ACC112 (cell line): ENCODE measurements around the gene DAB1.
"Not testable (repeated sequence)": the region's sequence is repeated elsewhere in the genome, so short reads cannot be mapped to it uniquely, and the experiment has no call there.

Source experiments
- H2AFZ ChIP-seq: fragments of 200-600 bp; sonication (generic); one replicate; pipeline ENCODE4 v1.6.0; 2017; ENCODE audit warnings: antibody characterized with exemption, low read length; ENCODE audit not compliant: unreplicated experiment
- H3K27ac ChIP-seq: fragments of 200-600 bp; sonication (generic); 2 replicates; pipeline ENCODE4 v1.5.1; 2014; ENCODE audit warnings: low read depth, mild to moderate bottlenecking, antibody characterized with exemption, low read length, moderate library complexity
- H3K27me3 ChIP-seq: fragments of 200-600 bp; sonication (generic); 2 replicates; pipeline ENCODE4 v1.6.1; 2014; ENCODE audit warnings: mild to moderate bottlenecking, antibody characterized with exemption, low read length, moderate library complexity, mixed read lengths; ENCODE audit not compliant: insufficient read depth
- H3K36me3 ChIP-seq: fragments of 200-600 bp; sonication (generic); 2 replicates; pipeline ENCODE4 v1.6.1; 2016; ENCODE audit warnings: mild to moderate bottlenecking, antibody characterized with exemption, low read length, moderate library complexity, mixed read lengths; ENCODE audit not compliant: insufficient read depth
- H3K4me1 ChIP-seq: fragments of 200-600 bp; sonication (generic); one replicate; pipeline ENCODE4 v1.6.1; 2016; ENCODE audit warnings: low read length, mixed read lengths; ENCODE audit not compliant: insufficient read depth, unreplicated experiment, control insufficient read depth
- H3K4me3 ChIP-seq: fragments of 200-600 bp; sonication (generic); 2 replicates; pipeline ENCODE4 v1.5.1; 2014; ENCODE audit warnings: mild to moderate bottlenecking, low read depth, low read length
- H3K79me2 ChIP-seq: fragments of 200-600 bp; sonication (generic); one replicate; pipeline ENCODE4 v1.6.0; 2016; ENCODE audit warnings: low read length; ENCODE audit not compliant: control insufficient read depth, unreplicated experiment, insufficient read depth

DAB1 gene

DNA sequence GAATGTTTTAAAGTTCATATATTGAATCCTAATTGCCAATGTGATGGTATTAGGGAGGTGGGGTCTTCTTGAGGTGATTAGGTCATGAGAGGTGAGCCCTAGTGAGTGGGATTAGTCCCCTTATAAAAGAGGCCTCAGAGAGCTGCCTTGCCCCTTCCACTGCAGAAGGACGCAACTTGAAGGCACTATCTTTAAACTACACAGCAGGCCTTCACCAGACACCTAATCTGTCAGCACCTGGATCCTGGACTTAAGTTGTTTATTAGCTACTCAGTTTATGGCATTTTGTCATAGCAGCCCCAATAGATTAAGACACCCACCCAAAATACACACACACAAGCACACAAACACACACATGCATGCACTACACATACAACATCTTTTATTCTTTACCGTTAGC is 61.4 kb downstream of the DAB1 start:
- no peak overlapping the region for H3K4me3 ChIP-seq
- H3K36me3 ChIP-seq: no peaks in the 10 kb centered on the region
- H3K27ac ChIP-seq: no peak overlapping the region
- no peaks in the 10 kb centered on the region for H3K4me1 ChIP-seq
- H3K79me2 ChIP-seq: no peaks in the 10 kb centered on the region
- no peaks in the 10 kb centered on the region for H3K27me3 ChIP-seq
- no peak overlapping the region for H2AFZ ChIP-seq

DNA sequence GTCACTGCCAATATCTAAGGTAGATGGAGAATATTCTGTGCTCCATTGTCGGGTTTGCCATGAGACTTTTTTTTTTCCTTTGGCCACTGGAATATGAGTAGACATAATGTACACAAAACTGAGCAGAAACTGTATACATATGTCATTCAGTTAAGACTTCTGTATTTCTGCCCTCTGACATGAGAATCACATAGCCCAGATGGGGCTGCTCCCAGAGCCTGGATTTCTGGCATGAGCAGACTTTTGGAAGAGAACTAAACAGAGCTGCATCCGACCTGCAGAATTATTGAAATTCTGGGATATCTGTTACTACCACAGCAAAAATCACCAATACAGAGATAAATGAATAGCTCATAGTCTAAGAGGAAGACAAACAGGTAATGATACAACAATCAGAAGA is 62.3 kb downstream of the DAB1 start:
- no peaks in the 10 kb centered on the region for H3K27me3 ChIP-seq
- no peaks in the 10 kb centered on the region for H3K4me1 ChIP-seq
- no peak overlapping the region for H2AFZ ChIP-seq
- H3K4me3 ChIP-seq: no peak overlapping the region
- H3K36me3 ChIP-seq: no peaks in the 10 kb centered on the region
- H3K79me2 ChIP-seq: no peaks in the 10 kb centered on the region
- H3K27ac ChIP-seq: no peak overlapping the region

DNA sequence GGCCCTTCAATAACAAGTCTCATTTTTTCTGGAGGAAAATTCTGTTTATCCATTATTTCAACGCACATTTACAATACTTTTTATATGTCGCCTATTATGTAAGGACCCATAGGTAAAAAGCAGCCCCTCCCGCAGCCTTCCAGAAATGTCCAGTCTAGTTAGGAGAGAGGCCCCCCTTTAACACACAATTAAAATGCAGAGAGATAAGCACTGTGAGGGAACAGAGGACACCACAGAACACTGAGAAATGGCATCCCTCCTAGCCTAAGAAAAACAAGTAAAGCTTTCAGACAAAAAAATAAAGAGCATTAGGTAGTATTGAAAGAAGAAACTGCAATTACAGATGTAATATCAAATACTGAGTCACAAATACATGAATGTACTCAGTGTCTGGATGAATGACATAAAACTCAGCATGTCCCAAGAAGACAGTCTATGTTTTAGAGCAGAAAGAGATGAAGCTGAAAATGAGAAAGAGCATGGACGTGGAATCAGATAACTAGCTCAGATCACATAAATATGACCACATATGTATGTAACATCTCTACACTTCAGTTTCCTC is 62.9 kb downstream of the DAB1 start:
- Histone ChIP-seq H3K36me3 (no peaks in the 10 kb centered on the region), H3K4me3 (no peak overlapping the region), H2AFZ (no peak overlapping the region), H3K27ac (no peak overlapping the region), H3K4me1 (no peaks in the 10 kb centered on the region), H3K79me2 (no peaks in the 10 kb centered on the region), H3K27me3 (no peaks in the 10 kb centered on the region)

DNA sequence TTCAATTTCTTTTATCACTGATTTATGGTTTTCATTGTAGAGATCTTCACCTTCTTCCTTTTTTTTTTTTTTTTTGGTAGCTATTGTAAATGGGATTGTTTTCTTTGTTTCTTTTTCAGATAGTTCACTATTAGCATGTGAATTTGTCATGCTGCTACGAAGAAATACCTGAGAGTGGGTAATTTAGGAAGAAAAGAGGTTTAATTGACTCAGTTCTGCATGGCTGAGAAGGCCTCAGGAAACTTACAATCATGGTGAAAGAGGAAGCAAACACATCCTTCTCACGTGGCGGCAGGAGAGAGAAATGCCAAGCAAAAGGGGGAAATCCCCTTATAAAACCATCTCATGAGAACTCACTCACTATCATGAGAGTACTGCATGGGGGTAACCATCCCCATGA is 66.4 kb downstream of the DAB1 start:
- H3K4me3 ChIP-seq: no peak overlapping the region
- H3K36me3 ChIP-seq: no peaks in the 10 kb centered on the region
- no peaks in the 10 kb centered on the region for H3K79me2 ChIP-seq
- no peak overlapping the region for H3K27ac ChIP-seq
- H3K4me1 ChIP-seq: no peaks in the 10 kb centered on the region
- H2AFZ ChIP-seq: no peak overlapping the region
- no peaks in the 10 kb centered on the region for H3K27me3 ChIP-seq

DNA sequence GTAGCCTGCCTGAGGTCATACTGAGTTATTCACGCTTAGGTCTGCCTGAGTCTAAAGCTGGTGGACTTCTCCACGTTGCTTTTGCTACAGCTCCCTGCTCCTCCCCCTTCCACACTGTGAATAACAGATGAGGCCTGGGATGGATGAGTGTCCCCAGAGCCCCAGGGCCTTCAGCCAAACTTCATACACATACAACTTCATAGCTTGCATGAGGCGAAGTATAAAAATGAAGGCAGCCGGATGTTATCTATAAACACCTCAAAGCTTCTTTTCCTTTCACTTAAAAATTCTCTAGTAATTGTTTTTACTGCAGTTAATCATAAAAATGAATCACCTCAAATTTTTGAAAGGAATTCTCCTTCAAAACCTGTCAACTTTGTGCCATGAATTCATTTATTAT is 70.2 kb downstream of the DAB1 start:
- Histone ChIP-seq H3K36me3 (no peaks in the 10 kb centered on the region), H3K79me2 (no peaks in the 10 kb centered on the region), H3K27ac (no peak overlapping the region), H3K27me3 (no peaks in the 10 kb centered on the region), H3K4me1 (no peaks in the 10 kb centered on the region), H3K4me3 (no peak overlapping the region), H2AFZ (no peak overlapping the region)

DNA sequence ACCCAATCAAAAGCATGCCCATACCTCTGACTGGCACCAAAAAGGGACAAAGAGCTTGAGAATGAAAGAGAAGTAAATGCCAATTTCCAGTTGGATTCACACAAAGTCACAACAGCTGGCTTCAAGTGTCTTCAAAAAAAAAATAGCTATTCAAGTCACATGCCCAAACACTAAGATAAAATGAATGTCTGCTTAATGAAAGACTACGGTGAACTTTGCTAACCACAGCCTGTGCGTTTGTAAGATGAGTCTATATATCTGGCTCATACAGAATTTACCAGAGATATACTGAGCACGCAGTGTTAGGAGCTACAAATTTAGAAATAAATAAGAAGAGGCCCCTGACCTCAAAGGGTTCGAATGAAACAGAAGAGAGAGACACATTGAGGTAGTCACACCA is 73.2 kb downstream of the DAB1 start:
- Histone ChIP-seq H3K27me3 (no peaks in the 10 kb centered on the region), H3K4me1 (no peaks in the 10 kb centered on the region), H3K36me3 (no peaks in the 10 kb centered on the region), H3K79me2 (no peaks in the 10 kb centered on the region), H3K4me3 (no peak overlapping the region), H2AFZ (no peak overlapping the region), H3K27ac (no peak overlapping the region)

DNA sequence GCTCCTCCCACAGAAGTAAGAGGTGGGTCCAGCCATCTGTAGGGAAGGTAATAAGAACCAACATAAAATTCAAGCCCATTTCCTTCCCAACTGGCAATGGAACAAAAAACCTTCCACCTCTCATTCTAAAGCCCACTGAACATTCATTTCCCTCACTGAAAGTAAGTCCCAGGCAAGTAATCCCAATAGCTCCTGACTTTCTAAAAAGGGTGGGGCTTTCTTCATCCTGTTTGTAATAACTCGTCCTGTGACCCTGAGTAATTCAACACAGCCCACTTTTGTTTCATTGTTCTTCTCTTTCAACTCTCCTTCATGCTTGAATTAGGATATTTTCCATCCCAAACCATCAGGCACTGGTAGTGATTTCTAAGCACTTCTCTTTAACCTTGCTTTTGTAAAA is 74.9 kb downstream of the DAB1 start:
- Histone ChIP-seq H3K4me3 (no peak overlapping the region), H2AFZ (no peak overlapping the region), H3K79me2 (no peaks in the 10 kb centered on the region), H3K4me1 (no peaks in the 10 kb centered on the region), H3K36me3 (no peaks in the 10 kb centered on the region), H3K27me3 (no peaks in the 10 kb centered on the region), H3K27ac (no peak overlapping the region)

DNA sequence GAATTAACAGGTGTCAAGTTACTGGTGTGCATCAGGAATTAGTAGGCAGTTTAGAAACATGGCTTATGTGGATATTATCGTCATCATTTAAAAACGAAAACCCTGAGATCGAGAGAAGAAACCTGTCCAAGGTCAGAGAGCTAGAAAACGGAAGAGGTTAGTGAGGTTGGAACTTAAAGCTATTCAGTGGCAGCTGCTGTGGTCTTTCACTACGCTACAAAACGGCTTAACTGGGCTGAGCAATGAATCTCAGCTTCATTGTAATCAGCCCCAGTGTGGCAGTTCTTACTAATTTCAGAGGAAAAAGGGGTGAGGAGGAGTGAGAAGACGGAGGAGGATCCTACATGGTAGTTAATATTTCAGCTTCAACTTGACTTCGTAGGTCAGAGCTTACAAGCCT is 77.9 kb downstream of the DAB1 start:
- no peak overlapping the region for H3K27ac ChIP-seq
- no peaks in the 10 kb centered on the region for H3K4me1 ChIP-seq

DNA sequence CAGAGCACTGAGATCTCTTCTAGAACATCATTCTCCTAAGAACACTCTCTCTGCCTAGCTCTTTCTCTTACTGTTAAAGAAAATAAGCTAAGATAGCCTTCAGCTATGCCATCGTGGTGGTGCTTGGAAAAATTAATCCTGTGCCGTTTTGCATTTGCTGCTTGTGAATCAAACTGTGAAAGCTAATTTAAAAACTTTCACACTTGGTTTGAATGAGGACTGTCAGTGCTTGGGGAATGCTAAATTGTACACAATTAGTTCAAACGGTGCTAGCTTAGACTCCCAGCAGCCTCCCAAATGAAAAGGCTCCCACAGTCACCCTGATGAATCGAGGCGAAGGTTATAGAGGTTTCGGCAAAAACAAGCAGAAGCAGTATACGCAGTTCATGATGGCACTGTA is 79.6 kb downstream of the DAB1 start:
- H2AFZ ChIP-seq: no peak overlapping the region
- no peak overlapping the region for H3K27ac ChIP-seq
- H3K4me3 ChIP-seq: no peak overlapping the region
- no peaks in the 10 kb centered on the region for H3K4me1 ChIP-seq
- no peaks in the 10 kb centered on the region for H3K27me3 ChIP-seq
- H3K79me2 ChIP-seq: no peaks in the 10 kb centered on the region
- no peaks in the 10 kb centered on the region for H3K36me3 ChIP-seq

More for the DNA sequence above, 77.9 kb downstream of the DAB1 start:
- Histone ChIP-seq H3K4me3 (no peak overlapping the region), H3K27me3 (no peaks in the 10 kb centered on the region), H3K79me2 (no peaks in the 10 kb centered on the region), H2AFZ (no peak overlapping the region), H3K36me3 (no peaks in the 10 kb centered on the region)

DNA sequence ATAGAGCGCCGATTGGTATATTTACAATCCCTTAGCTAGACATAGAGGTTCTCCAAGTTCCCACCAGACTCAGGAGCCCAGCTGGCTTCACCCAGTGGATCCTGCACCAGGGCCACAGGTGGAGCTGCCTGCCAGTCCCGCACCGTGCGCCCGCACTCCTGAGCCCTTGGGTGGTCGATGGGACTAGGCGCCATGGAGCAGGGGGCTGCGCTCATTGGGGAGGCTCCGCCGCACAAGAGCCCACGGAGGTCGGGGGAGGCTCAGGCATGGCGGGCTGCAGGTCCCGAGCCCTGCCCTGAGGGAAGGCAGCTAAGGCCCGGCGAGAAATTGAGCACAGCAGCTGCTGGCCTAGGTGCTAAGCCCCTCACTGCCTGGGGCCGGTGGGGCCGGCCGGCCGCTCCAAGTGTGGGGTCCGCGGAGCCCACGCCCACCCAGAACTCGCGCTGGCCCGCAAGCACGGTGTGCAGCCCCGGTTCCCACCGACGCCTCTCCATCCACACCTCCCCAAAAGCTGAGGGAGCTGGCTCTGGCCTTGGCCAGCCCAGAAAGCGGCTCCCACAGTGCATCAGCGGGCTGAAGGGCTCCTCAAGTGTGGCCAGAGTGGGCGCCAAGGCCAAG is 80.5 kb downstream of the DAB1 start:
- not testable (repeated sequence) for H3K27me3 ChIP-seq, H3K27ac ChIP-seq, H3K4me3 ChIP-seq, H3K36me3 ChIP-seq, H3K4me1 ChIP-seq, H3K79me2 ChIP-seq, H2AFZ ChIP-seq

DNA sequence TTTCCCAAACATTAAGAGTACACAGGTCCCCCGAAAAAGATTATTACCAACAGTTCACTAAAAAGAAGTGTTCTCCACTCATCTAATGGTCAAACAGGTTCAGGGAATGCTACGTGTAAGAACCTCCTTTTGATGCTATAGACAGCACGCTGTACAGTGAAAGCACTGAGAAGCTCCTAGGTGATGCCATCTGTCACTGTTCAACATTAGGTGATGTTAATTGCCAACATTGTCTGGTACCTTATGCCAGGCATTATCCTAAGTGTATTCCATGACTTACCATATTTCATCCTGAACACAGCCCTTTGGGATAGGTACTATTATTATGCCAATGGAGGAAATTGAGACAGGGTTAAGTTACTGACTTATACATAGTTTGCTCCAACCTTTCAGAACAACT is 82.1 kb downstream of the DAB1 start:
- H3K36me3 ChIP-seq: no peaks in the 10 kb centered on the region
- no peak overlapping the region for H3K27ac ChIP-seq
- H3K4me1 ChIP-seq: no peaks in the 10 kb centered on the region
- H3K4me3 ChIP-seq: no peak overlapping the region
- no peaks in the 10 kb centered on the region for H3K27me3 ChIP-seq
- no peak overlapping the region for H2AFZ ChIP-seq
- no peaks in the 10 kb centered on the region for H3K79me2 ChIP-seq
